H9 (cell line): ENCODE data around the gene UCMA. TPM values are rescaled to one million over a fixed set of nuclear protein-coding genes. Genes with fewer than 3 reads are reported as not detected.

ENCODE experiments used
- DNase-seq: peaks from one replicate; pipeline ENCODE4 v3.0.0-alpha.2; 2017
- H2AFZ ChIP-seq: one replicate; pipeline ENCODE4 v1.6.1; 2013; ENCODE audit warnings: mild to moderate bottlenecking, low read length, control low read depth, moderate library complexity
- H2AK5ac ChIP-seq: 2 replicates; pipeline ENCODE4 v1.6.1; 2013; ENCODE audit warnings: low read length, control low read depth, mixed read lengths; ENCODE audit not compliant: insufficient read length
- H2BK120ac ChIP-seq: one replicate; pipeline ENCODE4 v1.6.1; 2013; ENCODE audit warnings: low read depth, mild to moderate bottlenecking, low read length, control low read depth, inconsistent platforms; ENCODE audit not compliant: poor library complexity, severe bottlenecking
- H2BK12ac ChIP-seq: 2 replicates; pipeline ENCODE4 v1.6.1; 2013; ENCODE audit warnings: low read length, control low read depth, mixed read lengths, low read depth; ENCODE audit not compliant: insufficient read length
- H2BK15ac ChIP-seq: 2 replicates; pipeline ENCODE4 v1.6.1; 2013; ENCODE audit warnings: low read depth, low read length, control low read depth
- H2BK20ac ChIP-seq: one replicate; pipeline ENCODE4 v1.6.1; 2013; ENCODE audit warnings: low read depth, mild to moderate bottlenecking, low read length, control low read depth, inconsistent platforms; ENCODE audit not compliant: poor library complexity, severe bottlenecking
- H2BK5ac ChIP-seq: 2 replicates; pipeline ENCODE4 v1.6.1; 2013; ENCODE audit warnings: low read length, control low read depth, mixed read lengths; ENCODE audit not compliant: insufficient read length
- H3K14ac ChIP-seq: 2 replicates; pipeline ENCODE4 v1.6.1; 2013; ENCODE audit warnings: low read length, control low read depth; ENCODE audit not compliant: insufficient read depth
- H3K18ac ChIP-seq: 2 replicates; pipeline ENCODE4 v1.6.1; 2013; ENCODE audit warnings: low read depth, mild to moderate bottlenecking, mixed read lengths, low read length, control low read depth; ENCODE audit not compliant: insufficient read length
- H3K23ac ChIP-seq: 2 replicates; pipeline ENCODE4 v1.6.1; 2013; ENCODE audit warnings: low read length, control low read depth, mixed read lengths, low read depth; ENCODE audit not compliant: insufficient read length
- H3K23me2 ChIP-seq: 2 replicates; pipeline ENCODE4 v1.6.1; 2013; ENCODE audit warnings: low read depth, mild to moderate bottlenecking, mixed read lengths, low read length, control low read depth; ENCODE audit not compliant: insufficient read length, poor library complexity, severe bottlenecking
- H3K27ac ChIP-seq: 2 replicates; pipeline ENCODE4 v1.5.1; 2013; ENCODE audit warnings: low read length, control low read depth, mixed read lengths, low read depth; ENCODE audit not compliant: insufficient read length
- H3K27me3 ChIP-seq: 2 replicates; pipeline ENCODE4 v1.6.1; 2013; ENCODE audit warnings: low read length, control low read depth, inconsistent platforms; ENCODE audit not compliant: insufficient read depth
- H3K4ac ChIP-seq: 2 replicates; pipeline ENCODE4 v1.6.1; 2013; ENCODE audit warnings: low read depth, mild to moderate bottlenecking, control low read depth, inconsistent platforms, low read length, moderate library complexity
- H3K4me1 ChIP-seq: 2 replicates; pipeline ENCODE4 v1.6.1; 2013; ENCODE audit warnings: low read length, control low read depth, inconsistent platforms; ENCODE audit not compliant: insufficient read depth
- H3K4me2 ChIP-seq: 2 replicates; pipeline ENCODE4 v1.6.1; 2013; ENCODE audit warnings: low read length, control low read depth, mixed read lengths; ENCODE audit not compliant: insufficient read length, insufficient read depth
- H3K56ac ChIP-seq: 2 replicates; pipeline ENCODE4 v1.6.1; 2013; ENCODE audit warnings: low read depth, mild to moderate bottlenecking, mixed read lengths, low read length, control low read depth; ENCODE audit not compliant: insufficient read length
- H3K79me1 ChIP-seq: 2 replicates; pipeline ENCODE4 v1.6.1; 2013; ENCODE audit warnings: low read depth, mild to moderate bottlenecking, moderate library complexity, low read length, control low read depth, inconsistent platforms; ENCODE audit not compliant: insufficient read depth, poor library complexity, severe bottlenecking
- H3K79me2 ChIP-seq: 2 replicates; pipeline ENCODE4 v1.6.1; 2013; ENCODE audit warnings: low read length, control low read depth, inconsistent platforms; ENCODE audit not compliant: insufficient read depth
- H3K9ac ChIP-seq: 2 replicates; pipeline ENCODE4 v1.6.1; 2013; ENCODE audit warnings: low read length, control low read depth, mixed read lengths; ENCODE audit not compliant: insufficient read length; ENCODE audit errors: extremely low read depth
- H3K9me3 ChIP-seq: one replicate; pipeline ENCODE4 v1.6.1; 2013; ENCODE audit warnings: low read depth, low read length, inconsistent platforms; ENCODE audit not compliant: control insufficient read depth
- H3T11ph ChIP-seq: one replicate; pipeline ENCODE4 v1.6.1; 2013; ENCODE audit warnings: mild to moderate bottlenecking, low read length, control low read depth, inconsistent platforms
- H4K20me1 ChIP-seq: one replicate; pipeline ENCODE4 v1.6.1; 2013; ENCODE audit not compliant: control insufficient read depth, insufficient read length, insufficient read depth
- H4K5ac ChIP-seq: 2 replicates; pipeline ENCODE4 v1.6.1; 2013; ENCODE audit warnings: low read depth, mild to moderate bottlenecking, mixed read lengths, low read length, control low read depth; ENCODE audit not compliant: insufficient read length
- H4K8ac ChIP-seq: replicated peaks from 2 replicates; pipeline ENCODE4 v1.6.1; 2013; ENCODE audit warnings: low read length, control low read depth, mixed read lengths, low read depth; ENCODE audit not compliant: insufficient read length
- H4K91ac ChIP-seq: 2 replicates; pipeline ENCODE4 v1.6.1; 2013; ENCODE audit warnings: low read depth, mild to moderate bottlenecking, moderate library complexity, mixed read lengths, low read length, control low read depth; ENCODE audit not compliant: insufficient read length
- H3K27ac Mint-ChIP-seq, 3 experiments: 2 replicates in 2 of 3; 3 replicates in 1 of 3; pipeline ENCODE4 v1.8.0; 2020 to 2021; ENCODE audit warnings: mixed read lengths in 3 of 3, mild to moderate bottlenecking in 1 of 3, moderate library complexity in 1 of 3
- H3K27me3 Mint-ChIP-seq: 2 replicates; pipeline ENCODE4 v1.8.0; 2021; ENCODE audit warnings: low read depth, mild to moderate bottlenecking, moderate library complexity, mixed read lengths
- H3K36me3 Mint-ChIP-seq, 3 experiments: 2 replicates in 2 of 3; 3 replicates in 1 of 3; pipeline ENCODE4 v1.8.0; 2020 to 2021; ENCODE audit warnings: low read depth in 3 of 3, mixed read lengths in 3 of 3; ENCODE audit not compliant: insufficient read depth in 1 of 3
- H3K4me1 Mint-ChIP-seq, 2 experiments: 2 replicates each; pipeline ENCODE4 v1.8.0; 2020; ENCODE audit warnings: mixed read lengths in 2 of 2
- H3K4me3 Mint-ChIP-seq, 2 experiments: 2 replicates in 1 of 2; 3 replicates in 1 of 2; pipeline ENCODE4 v1.8.0; 2020 to 2021; ENCODE audit warnings: mild to moderate bottlenecking in 2 of 2, mixed read lengths in 2 of 2, moderate library complexity in 1 of 2
- H3K9me3 Mint-ChIP-seq, 2 experiments: 2 replicates in 1 of 2; 3 replicates in 1 of 2; pipeline ENCODE4 v1.8.0; 2020; ENCODE audit warnings: mild to moderate bottlenecking in 2 of 2, mixed read lengths in 2 of 2, moderate library complexity in 1 of 2
- CTCF ChIP-seq: fragments of 200-600 bp; sonication (generic); conservative IDR thresholded peaks from 3 replicates; pipeline ENCODE4 v1.8.0; 2021; ENCODE audit warnings: antibody characterized with exemption, mild to moderate bottlenecking
- WGBS: extraction: QIAGEN DNeasy Blood & Tissue Kit; methylation state at CpG from one replicate; pipeline ENCODE4 v1.1.7; 2013; ENCODE audit warnings: missing lambda C conversion rate, low lambda C conversion rate, mixed read lengths; ENCODE audit not compliant: insufficient read length; ENCODE audit errors: extremely low coverage; 5-methylcytosine and 5-hydroxymethylcytosine counted together
- total RNA-seq: library from RNA; stranded (reverse); gene quantifications from 2 replicates; pipeline ENCODE4 v1.2.1, GENCODE V29; 2021

The UCMA gene
- total RNA-seq, 1 experiment from 2014 or later: not detected

DNA sequence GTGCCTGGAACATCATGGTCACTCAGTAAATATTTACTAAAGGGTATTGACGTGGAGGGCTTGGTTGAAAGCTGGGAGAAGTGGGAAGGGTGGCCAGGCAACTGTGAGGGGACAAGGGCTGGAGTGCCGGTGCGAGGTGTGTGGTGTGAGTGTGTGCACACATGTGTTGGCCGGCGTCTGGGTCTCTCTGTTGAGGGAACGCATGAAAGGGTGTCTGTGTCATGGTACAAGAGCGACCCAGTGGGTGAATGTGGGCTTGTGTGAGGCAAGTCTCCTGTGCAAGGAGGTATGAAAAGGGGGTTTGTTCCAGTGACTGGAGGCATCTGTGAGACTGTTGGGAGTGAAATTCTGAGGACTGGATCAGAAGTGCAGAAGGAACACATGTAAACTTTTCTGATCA, 29.4 kb upstream of the UCMA start:
- Histone ChIP-seq H2AK5ac (no peak overlapping the region), H3K27me3 (no peaks in the 10 kb centered on the region), H2BK5ac (no peak overlapping the region), H2BK20ac (no peak overlapping the region), H2BK15ac (no peak overlapping the region), H3K4me2 (no peak overlapping the region), H3K79me2 (no peaks in the 10 kb centered on the region), H3K23ac (no peak overlapping the region), H3T11ph (no peak overlapping the region), H3K9ac (no peak overlapping the region), H2BK12ac (no peak overlapping the region), H3K23me2 (no peaks in the 10 kb centered on the region), H3K27ac (no peak overlapping the region), H4K91ac (no peak overlapping the region), H3K56ac (no peak overlapping the region), H4K20me1 (no peaks in the 10 kb centered on the region), H3K79me1 (no peaks in the 10 kb centered on the region), H2BK120ac (no peak overlapping the region), H3K18ac (no peak overlapping the region), H4K8ac (no peak overlapping the region), H2AFZ (no peak overlapping the region), H3K14ac (no peak overlapping the region), H4K5ac (no peak overlapping the region), H3K4ac (no peak overlapping the region), H3K9me3 (no peaks in the 10 kb centered on the region), H3K4me1 (no peaks in the 10 kb centered on the region)
- TF ChIP-seq CTCF: no peak
- peaks cover 0 to 6% (median under 1%) of the 10 kb centered on the region in 3 experiments; a peak in 4 of 7 replicates for H3K36me3 Mint-ChIP-seq
- H3K4me3 Mint-ChIP-seq: no peak overlapping the region
- H3K9me3 Mint-ChIP-seq: peaks cover 2 to 12% of the 10 kb centered on the region in 2 experiments; a peak in 4 of 5 replicates
- no peak for DNase-seq
- peaks cover 1% of the 10 kb centered on the region for H3K27me3 Mint-ChIP-seq
- no CpG with 5 or more reads among the region's 7 CpGs for WGBS
- no peak overlapping the region; a peak in 1 of 7 replicates for H3K27ac Mint-ChIP-seq
- H3K4me1 Mint-ChIP-seq: peaks cover 2% of the 10 kb centered on the region in 2 experiments
